GM19238 (cell line): Measurements from ENCODE around the gene CLK1.
"Not testable (repeated sequence)": the region's sequence is repeated elsewhere in the genome, so short reads cannot be mapped to it uniquely, and the experiment has no call there.

Experiments
- DNase-seq: peaks from one replicate; pipeline ENCODE4 v3.0.0; 2011; ENCODE audit warnings: low spot score; ENCODE audit not compliant: insufficient read length

The CLK1 gene

DNA sequence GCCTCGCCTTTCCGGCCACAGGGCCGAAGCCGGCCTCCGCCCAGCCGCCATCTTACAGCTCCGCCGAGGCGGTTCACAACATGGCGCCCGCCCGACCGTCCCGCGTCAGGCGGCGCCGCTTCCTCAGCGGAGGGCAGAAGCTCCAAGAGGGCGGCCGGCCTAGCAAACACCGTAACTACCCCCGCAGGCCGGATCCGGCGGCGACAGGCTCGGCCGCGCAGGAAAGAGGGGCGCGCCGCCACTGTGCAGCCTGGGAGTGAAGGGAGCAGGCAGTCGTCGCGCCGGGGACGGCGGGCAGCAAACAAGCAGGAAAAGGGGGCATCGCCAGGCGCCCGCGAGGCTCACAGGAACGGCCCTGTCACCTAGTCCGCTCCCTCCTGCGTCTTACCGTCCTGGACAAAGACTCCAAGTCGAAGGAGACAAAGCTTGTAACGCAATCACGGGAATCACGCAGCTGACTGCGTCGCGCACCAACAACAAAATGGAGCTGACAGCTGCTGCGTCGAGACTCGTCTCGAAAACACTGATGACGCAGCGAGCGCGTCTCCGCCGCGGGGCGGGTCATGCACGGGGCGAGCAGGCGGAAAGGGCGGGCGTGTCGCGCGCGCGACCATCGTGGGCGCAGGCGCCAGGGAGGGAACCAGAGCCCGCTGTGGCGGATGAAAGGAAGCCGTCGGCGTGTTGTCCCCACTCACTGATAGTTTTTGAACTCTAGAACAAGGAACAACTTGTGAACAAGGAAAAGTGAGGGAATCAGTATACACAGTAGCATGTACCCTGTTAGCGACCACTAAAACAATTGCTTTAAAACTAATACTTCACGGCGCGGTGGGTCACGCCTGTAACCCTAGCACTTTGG, at the start of gene CLK1:
CLK1 (minus strand) TSS at position 483 of the 859 bp plus-strand sequence. CDS start 2,796 bp downstream, outside the sequence.
- DNase-seq = peak; percentile 82

DNA sequence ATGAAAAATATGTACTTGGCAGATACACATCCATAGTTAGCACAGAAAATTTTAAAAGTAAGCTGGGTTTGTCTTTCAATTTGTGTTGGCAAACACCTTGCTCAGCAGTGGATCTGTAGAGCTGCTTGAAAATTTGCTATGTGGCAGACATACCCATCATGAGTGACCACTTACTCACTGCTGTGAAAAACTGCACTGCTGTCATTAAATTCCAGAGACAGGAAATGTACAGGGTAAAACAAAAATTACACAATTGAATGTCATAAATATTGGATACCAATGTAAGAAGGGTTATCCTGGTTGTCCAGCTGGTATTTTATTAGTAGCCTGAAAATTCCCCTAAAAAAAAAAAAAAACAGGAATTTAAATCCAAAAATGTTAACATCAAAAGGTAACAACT, 49.2 kb upstream of the CLK1 start:
- DNase-seq = no peak

DNA sequence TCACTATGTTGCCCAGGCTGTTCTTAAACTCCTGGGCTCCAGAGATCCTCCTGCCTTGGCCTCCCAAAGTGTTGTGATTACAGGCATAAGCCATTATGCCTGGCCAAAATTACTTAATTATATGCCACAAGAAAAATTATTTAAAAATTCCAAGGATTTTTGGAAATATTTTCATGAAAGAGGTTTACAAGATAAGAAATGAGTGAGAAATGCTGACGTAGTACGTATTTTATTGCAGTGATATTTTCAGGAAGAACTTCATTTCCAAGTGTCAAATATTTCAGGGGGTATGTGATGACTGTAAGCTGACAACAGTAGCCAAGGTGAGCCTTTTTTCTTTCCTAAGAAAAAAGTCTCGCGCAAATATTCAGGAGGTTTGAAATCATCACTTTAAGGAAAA, 45.5 kb upstream of the CLK1 start:
- no peak for DNase-seq

DNA sequence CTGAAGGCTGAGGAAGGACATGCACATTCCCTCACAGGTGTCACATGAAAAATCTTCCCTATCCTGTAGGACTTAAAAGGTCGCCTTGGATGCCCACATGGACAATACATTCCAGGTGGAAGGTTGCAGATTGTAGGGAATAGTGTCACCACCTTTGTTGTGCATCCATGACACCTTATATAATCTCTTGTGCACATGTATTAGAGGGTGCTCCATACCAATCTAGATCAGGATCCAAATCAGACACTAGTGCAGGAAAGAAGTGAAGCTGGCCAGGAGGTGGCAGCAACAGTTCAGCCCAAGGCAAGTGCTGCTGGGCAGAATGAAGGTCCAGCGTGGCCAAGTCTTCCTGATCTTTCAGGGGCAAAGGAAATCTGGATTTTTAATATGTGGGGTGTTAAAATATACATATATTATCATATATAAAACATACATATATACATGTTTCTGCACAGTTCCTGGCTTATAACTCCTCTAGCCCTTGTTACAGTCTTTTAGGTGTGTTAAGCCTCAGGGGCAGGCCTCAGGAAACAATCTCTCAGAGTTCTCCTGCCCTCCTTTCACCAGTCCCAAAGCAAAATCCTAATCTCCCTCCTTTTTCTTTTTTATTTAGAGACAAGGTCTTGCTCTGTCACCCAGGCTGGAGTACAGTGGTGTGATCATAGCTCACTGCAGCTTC, 41.3 kb upstream of the CLK1 start:
- DNase-seq = peak; percentile 10

DNA sequence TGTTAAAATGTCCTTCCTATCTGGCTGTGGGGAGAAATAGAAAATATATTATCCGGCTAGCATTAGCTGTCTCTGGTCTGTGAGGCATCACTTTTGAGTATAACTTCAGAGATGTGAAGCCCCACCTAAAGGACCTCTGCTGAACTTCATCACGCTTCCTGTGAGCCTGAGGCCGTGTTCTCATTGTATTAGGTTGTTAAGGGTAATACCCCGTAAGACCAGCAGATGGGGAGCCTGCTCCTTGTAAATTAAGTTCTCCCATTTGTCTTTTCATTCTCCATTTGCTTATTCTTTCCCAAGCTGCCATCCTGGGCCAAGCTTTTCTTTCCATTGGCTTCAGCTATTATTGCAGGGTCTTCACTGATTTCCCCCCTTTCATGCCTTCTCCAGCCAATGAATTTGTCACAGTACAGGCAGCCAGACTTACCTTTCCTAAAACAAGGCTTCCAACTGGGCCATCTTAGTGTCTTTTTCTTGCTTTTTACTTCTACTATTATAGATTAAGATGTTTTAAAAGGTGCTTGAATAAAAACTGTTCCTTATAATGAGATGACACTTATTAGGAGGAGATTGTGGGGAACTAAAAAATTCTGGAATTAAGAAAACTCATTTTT, 37.1 kb upstream of the CLK1 start:
- DNase-seq = peak; percentile 56

DNA sequence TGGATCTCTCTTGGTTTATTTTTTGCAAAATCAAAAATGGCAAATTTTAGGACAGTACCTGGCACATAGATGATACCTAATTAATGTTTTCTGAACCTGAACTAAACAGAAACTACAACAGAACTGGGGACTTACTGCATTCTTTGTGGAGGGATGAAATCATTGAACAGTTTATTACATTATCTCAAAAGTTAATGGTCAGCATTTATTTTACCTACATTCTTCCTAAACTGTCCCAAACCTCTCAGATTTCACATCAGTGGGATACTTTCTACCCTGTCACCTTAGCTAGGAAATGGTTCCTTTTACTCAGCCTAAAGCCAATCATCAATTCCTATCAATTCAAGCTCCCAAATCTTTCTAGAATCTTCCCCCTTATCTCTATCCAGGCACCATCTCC, 35.0 kb upstream of the CLK1 start:
- DNase-seq = no peak

DNA sequence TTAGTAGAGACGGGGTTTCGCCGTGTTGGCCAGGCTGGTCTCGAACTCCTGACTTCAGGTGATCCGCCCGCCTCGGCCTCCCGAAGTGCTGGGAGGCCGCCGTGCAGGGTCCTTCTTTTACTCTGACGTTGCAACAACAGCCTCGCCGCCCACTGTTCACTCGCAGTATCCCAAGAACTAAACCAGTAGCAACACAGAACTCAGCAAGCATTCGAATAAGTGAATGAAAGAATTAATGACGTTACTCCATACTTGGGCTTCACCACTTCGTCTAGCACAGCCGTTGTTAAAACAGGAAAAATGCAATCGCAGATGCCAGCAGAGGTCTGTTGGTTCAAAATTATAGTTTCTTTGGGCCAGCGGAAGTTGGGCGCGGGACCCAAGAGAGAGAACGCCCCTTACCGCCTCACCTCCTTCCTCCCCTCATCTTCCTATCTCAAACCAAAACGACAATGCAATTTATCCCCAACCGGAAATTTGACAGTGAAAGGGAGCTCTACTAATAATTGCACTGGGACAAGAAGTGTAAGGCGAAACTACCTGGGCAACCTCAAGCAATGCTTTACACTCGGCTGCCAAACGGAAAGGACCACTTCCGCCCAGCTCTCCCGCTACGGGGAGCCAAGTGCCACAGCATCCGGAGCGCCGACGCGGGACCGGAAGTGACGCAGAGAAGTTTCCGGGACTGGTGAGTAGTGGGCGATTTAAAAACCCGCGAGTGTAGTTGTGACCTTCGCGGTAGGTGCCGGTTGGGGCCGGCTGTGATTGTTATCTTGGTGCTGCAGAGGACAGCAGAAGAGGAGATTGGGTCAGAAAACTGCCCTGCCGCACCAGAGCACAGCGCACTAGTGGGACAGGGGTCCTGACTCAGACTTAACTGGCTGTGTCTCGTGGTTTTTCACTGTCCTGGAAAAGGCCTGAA, 24.5 kb upstream of the CLK1 start, which contains the start of the genes NIF3L1 and PPIL3:
NIF3L1 (plus strand) TSS at position 668 of the 922 bp plus-strand sequence. CDS start 2,573 bp downstream, outside the sequence.
PPIL3 (minus strand) TSS at position 374 of the 922 bp plus-strand sequence. CDS start 1,462 bp downstream, outside the sequence.
- DNase-seq = peak; percentile 76

DNA sequence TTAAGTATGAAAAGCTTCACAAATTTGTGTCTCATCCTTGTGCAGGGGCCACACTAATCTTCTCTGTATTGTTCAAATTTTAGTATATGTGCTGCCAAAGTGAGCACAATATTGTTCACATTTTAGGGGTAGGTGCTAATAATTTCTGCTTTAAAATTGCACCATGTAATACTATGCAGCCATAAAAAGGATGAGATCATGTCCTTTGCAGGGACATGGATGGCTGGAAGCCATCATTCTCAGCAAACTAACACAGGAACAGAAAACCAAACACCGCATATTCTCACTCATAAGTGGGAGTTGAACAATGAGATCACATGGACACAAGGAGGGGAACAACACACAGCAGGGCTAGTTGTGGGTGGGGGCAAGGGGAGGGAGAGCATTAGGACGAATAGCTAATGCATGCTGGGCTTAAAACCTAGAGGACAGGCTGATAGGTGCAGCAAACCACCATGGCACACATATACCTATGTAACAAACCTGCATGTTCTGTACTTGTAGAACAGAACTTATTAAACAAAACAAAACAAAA, 17.3 kb upstream of the CLK1 start:
- DNase-seq = not testable (repeated sequence)

DNA sequence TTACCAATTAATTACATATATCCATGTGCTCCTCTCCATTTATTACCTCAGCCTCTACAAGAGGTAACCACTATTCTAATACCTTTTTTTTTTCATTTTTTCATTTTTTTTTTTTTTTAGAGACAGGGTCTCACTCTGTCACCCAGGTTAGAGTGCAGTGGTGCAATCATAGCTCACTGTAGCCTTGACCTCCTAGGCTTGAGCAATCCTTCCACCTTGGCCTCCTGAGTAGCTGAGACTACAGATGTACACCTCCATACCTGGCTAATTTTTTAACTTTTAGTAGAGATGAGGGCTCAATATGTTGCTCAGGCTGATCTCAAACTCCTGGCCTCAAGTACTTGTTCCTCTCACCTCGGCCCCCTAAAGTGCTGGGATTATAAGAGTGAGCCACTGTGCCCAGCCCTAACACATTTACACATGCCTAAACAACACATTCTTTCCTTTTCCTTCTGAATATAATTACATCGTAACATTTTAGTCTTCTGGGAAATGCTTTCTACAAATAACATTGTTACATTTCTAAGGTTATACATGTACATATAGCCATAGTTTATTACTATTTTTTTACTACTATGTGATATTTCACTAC, 13.9 kb upstream of the CLK1 start:
- DNase-seq = no peak

DNA sequence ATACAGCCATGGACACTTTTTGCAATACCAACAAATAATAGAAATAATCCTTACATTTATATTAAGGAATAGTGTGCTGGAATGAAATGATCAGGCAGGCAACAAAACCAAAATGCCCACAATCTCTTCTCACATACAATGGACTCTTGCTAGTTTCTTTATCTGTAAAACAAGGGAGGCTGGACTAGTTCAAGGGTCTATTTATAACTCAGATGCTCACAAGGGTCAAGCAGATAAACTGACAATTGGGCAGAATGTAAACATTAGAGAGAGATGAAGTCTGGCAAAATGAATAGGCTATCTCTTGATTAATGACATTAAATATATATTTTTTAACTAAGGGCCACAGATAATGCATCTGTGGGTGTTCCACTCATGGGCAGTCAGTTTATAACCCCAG, 13.0 kb upstream of the CLK1 start:
- DNase-seq = no peak

DNA sequence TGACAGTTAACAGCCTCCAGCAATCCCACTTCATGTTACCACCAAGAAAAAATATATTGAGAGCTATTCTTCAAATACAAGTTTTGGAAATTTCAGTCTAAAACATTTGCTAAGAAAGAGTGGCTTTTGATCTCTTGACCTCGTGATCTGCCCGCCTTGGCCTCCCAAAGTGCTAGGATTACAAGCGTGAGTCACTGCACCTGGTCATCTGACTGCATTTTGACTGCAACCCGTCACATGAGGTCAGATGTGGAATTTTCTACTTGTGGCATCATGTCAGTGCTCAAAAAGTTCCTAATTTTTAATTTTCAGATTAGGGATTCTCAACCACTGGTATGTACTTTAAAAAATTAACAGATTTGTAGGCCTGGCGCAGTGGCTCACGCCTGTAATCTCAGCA, 9.1 kb upstream of the CLK1 start:
- no peak for DNase-seq

DNA sequence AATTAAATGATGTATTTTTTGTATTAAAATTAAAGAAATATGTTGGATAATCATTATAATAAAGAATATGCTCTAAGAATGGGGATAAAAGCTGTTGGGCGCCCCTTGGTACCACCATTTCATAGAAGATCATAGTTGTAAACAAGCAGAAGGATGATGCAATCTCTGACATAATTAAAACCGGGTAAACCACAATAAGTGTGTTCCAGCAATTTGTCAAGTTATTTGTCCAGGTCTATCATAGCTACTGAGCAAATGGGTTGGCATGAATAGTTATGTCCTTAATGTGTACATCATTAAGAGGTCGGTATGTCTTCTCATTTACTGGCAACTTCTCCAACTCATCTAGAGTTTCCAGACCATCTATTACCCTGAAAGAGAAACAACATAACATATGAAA, 6.7 kb upstream of the CLK1 start:
- DNase-seq = no peak

DNA sequence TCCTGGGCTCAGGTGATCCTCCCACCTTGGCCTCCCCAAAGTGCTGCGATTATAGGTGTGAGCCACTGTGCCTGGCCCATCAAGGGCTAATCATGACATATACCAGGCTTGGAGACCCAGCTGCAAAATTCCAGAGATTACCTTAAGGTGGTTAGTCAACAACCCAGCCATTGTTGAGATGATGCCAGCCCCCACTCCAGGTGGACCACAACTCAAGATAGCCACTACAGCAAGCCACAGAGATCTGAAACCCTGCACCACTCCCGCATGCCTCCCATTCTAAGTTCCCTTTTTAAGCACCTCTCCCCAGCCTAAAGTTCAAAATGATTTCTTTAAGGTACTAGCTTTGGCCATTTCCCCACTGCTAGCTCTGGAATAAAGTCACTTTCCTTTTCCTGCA, 4.6 kb upstream of the CLK1 start:
- no peak for DNase-seq

DNA sequence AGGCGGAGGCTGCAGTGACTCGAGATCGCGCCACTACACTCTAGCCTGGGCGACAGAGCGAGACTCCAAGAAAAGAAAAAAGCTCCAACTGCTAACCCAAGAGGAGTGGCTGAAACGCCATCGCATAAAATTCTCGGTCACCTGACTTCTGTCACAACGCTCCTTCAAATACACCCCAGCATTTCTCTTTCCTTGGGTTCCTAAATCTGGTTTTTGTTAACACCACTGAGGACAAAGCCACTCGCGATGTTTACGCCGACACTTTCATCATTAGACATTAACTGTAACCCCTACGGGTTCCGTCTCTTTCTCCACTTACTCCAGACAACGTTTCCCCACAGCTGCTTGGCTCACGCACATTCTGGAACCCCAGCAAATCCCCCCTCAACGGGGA, 679 bp downstream of the CLK1 start:
- no peak for DNase-seq

DNA sequence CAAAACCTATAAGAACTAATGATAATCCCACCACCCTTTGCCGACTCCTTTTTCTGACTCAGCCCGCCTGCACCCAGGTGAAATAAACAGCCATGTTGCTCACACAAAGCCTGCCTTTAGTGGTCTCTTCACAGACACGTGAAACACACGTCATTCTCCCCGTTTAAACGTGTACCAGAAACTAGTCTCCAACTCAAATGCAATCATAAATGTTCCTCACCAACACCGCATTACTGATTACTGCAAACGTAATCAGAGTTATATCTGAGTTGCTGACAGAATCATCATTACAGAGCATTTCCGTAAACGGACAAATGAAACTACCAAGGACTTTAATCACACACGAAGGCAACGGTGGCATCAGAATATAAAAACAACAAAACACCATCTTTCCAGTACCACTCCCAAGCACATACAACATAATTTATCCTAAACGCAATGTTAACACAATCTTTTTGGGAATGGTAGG, 1.9 kb downstream of the CLK1 start:
- no peak for DNase-seq

DNA sequence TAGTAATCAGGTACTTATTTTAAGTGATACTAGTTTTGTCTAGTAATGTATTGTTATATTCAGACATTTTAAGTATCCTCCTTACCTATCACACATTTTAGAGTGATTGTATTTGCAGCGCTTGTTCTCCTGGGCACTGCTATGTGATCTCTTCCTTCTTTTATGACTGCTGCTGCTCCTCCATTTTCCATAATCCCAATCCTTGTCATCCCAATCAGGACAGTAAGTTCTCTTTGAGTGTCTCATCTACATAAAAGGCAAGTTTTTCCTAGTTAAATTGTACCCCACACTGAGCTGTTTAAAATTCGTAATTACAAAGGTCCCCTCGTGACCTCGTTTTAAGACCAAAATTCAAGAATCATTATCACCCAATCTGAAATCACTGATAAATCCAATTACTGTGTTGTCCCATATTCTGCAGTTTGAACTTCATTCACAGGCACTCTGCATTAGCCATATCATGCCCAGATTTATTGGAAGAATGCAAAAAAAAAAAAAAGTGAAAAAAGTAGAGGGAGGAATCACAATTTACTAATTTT, 2.8 kb downstream of the CLK1 start:
- no peak for DNase-seq

DNA sequence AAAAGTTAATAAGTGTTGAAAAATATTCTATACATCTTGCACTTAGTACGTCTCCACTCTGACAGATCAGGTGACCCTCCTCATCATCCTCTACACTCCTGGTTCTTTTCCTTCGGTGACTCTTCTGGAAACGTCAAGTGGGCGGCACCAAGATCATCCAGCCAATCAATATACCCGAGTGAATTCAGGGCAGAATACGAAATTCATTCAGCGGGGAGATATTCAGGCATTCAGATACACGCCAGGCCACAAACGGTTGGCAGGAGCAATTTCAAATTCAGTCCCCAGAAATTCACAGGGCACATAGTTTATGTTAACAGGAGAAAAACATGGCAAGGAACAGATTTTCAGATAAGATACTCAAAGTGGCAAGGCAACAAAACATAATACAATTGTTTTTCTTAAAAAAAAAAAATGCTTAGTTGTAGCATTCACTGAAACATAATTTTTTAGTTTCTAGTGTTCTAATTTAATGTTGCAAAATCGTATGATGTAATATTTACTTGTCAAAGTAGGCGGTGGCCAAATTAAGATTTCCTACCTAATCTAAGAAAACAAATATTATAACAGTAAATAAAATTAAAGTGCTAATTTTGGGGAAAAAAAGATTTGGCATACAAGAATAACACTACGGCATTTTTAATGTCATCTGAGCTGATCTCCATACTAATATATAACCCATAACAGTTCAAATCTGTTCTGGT, 4.2 kb downstream of the CLK1 start:
- DNase-seq = no peak

DNA sequence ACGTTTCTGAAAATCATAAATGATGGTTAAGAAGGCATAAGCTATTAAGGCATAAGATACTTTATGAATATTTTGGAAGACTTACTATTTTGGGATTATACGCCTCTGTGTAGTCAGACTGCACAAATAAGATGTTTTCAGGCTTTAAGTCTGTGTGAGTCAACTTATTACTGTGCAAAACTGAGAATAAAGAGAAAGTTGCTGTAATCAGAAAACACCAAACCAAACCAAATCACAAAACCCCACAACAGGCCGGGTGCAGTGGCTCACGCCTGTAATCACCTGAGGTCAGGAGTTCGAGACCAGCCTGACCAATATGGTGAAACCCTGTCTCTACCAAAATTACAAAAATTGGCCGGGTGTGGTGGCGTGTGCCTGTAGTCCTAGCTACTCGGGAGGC, 7.7 kb downstream of the CLK1 start:
- DNase-seq = no peak

DNA sequence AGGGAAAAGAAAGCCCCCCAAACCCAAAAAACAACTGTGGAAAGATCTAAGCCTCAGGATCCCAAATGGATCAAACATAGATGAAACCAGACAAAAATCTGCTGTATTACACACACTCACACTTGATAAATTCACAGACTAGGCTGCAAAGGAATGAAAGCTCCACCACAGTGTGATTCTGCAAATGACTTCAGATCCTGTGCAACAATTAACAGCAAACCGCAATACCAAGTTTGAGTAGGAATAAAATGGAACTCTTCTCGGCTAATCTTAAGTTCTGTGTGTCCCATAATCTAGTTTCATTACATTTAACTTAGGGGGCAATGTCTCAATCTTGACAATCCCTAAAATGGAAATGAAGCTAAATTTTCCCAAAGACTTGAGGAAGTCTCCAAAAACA, 11.9 kb downstream of the CLK1 start:
- DNase-seq = no peak
